GM19467 (cell line): ENCODE measurements around the gene EMC8.
"Not testable (repeated sequence)": the region's sequence is repeated elsewhere in the genome, so short reads cannot be mapped to it uniquely, and the experiment has no call there.

Experiments
- ATAC-seq: cut with Tn5 transposase; IDR thresholded peaks from one replicate; pipeline ENCODE4 v1.9.1; 2021; ENCODE audit warnings: mild to moderate bottlenecking, moderate library complexity; ENCODE audit not compliant: unreplicated experiment

The EMC8 gene

GRCh38 chr16:85835227-85835751 is 35.9 kb upstream of the EMC8 start:
- no peak for ATAC-seq

DNA sequence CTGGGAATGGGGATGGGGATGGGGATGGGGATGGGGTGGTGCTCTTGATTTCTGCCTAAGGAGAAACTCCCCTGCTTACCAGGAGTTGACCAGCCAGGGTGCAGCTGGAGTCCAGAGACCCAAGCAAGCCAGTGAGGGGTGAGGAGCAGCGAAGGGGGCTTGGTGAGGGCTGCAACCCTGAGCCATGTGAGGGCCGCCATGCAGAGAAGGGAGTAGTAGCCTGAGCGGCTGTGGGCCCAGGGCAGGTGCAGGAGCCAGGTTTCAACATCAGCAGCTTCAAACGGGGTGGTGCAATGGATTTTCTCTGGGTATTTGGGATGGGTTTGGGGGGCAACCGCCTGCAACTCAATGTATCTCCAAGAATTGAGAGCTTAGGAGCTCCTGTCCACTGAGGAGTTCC is 35.4 kb upstream of the EMC8 start:
- no peak for ATAC-seq

- ATAC-seq: no peak
These were observed 34.0 kb upstream of the EMC8 start for GRCh38 chr16:85833219-85833920.

DNA sequence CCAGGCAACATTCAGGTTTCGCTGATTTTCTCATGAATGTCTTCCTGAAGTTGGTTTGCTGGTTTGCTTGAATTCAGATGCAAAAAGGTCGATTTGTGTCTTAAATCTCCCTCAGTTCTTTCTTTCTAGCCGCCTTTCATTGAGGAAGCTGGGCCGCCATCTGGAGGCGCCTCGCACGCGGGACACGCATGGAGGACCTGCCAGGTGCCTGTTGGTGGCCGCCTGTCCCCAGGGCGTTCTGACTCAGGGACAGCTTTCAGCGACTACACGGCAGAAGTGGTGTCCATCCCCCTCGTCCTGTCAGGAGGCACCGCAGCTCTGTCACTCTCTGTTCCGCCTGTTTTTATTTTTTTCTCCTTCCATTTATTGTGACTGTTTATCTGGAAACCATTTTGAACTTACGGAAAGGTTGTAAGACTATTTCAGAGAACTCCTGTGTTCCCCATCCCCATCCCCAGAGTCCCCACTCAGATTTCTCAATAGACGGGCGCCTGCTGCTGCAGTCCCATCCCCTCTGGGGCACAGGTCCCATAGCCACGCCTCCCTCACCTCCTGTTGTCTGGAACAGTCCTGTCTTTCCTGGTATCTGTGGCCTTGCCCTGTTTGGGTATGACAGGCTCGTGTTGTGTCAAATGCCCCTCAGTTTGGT is 33.4 kb upstream of the EMC8 start:
- no peak for ATAC-seq

- no peak for ATAC-seq
These were observed 31.5 kb upstream of the EMC8 start for GRCh38 chr16:85830821-85831220.

DNA sequence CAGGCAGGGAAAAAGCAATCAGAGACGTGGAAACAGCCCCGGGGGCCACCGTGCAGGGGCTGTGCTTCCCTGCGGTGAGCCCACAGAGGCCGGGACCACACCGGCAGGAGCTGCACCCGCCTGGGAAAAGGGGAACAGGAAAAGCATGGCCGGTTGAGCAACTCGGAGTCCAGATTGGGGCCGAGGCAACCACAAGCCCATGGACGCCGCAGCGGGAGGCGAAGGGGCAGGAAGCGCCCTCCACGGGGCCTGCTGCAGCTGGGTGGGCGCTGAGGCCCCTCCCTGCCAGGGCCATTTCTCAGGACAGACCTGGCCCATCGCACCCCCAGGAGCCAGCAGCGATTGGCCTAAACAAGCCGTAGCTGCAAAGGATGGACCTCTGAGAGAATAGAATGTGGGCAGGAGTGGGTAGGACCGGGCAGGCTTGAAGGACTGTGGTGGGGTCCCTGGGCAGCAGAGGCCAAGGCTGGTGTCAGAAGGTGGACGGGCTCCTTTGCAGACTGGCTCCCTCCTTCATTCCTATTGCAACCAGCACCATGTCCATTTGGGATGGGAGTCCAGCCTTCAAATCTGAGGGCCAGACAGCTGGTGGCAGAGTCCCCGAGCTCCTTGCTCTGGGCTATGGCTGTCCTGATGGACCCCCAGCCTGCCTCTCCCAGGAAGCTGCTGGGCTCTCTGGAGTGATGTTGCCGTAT is 30.6 kb upstream of the EMC8 start:
- ATAC-seq: no peak

GRCh38 chr16:85829171-85829719 is 29.9 kb upstream of the EMC8 start:
- ATAC-seq: no peak

GRCh38 chr16:85828166-85828565 is 28.8 kb upstream of the EMC8 start:
- ATAC-seq: no peak

DNA sequence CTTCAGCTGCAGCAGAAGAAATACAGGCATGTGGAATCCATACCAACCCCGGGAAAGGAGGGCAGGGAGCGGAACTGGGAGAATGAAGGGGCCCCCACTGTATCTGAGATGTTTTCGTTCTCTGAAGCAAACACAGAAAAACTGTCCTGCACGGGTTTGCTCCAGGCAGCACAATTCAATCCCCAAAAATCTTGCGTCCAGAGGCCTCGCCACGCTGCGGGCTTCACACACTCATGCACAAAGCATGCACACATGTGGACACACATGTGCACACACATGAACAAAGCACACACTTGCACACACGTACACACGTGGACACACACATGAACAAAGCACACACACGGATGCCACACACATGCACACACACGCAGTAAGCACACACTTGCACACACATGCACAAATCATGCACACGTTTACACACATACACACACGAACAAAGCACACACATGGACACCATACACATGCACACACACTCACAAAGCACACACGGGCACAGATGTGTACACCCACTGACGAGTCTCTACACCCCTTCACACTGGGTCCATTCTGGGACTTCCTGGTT is 27.4 kb upstream of the EMC8 start:
- no peak for ATAC-seq

DNA sequence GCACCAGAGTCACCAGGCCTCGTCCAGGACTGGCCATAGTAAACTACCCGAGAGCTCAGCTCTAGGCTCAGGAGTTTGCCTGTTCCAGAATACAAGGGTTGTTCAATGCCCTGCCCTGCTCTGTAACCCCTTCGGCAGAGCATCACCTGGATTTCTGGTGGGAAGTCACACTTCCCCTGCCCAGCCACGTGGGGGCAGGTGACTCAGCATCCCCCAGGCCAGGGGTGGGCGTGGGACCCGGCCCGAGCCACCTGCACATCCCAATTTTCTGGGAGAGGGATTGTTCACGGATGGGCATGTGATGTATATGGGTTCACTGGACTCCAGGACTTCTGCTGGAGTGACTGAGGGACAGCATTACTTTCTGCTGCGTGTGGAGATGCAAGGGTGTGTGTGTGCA is 26.0 kb upstream of the EMC8 start:
- no peak for ATAC-seq

- no peak for ATAC-seq
These were observed 25.1 kb upstream of the EMC8 start for GRCh38 chr16:85824161-85825135.

- no peak for ATAC-seq
These were observed 24.1 kb upstream of the EMC8 start for GRCh38 chr16:85823328-85823920.

DNA sequence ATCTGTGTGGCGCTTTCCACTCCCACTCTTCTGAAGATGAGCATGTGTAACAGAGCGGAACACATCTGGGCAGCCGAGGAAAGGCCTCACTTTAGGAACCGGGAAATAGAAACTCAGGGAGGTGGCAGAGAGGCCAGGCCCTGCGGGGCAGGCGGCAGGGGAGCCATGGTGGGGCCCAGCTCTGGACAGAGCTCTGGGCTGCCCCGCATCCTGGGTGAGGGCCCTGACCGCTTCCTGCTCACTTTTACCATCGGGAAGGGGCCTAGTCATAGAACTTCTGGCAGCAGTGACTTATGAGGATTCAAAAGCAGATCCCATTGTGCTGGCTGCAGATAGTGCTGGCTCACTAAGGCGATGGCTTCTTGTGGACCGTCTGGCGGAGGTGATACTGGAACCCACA is 22.8 kb upstream of the EMC8 start:
- ATAC-seq: no peak

DNA sequence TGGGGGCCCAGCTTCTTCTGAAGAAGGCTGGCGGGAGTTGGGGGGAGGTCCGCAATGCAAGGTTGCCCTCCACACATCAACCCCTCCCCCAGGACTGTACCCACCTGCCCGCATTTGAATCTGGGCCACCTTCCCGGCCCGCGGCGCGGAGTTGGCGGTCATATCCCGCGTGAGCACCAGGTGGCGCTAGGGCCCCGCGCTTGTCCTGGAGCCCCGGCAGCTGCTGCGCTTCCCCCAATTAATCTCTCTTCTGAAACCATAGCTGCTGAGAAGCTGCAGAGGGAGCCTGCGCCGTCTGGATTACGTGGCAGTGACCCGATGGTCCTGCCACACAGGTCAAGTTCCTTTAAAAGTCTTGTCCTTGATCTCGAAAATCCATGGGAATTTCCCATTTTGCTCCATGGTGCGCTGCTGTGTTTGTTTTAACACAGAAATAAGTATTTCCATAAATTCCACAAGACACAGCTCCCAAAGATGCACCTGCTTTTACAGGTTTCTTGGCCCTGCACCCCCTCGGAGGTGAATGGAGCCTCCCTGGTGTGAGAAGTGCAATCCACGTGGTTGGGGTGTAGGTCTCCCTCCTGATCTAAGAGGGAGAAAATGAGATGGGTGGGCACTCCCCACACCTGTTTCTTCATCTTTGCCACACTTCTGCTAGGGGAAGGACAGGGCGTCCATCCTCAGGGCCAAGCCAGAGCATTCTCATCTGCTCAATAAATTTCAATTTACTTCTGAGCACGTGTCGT is 22.2 kb upstream of the EMC8 start:
- ATAC-seq: peak; percentile 69

DNA sequence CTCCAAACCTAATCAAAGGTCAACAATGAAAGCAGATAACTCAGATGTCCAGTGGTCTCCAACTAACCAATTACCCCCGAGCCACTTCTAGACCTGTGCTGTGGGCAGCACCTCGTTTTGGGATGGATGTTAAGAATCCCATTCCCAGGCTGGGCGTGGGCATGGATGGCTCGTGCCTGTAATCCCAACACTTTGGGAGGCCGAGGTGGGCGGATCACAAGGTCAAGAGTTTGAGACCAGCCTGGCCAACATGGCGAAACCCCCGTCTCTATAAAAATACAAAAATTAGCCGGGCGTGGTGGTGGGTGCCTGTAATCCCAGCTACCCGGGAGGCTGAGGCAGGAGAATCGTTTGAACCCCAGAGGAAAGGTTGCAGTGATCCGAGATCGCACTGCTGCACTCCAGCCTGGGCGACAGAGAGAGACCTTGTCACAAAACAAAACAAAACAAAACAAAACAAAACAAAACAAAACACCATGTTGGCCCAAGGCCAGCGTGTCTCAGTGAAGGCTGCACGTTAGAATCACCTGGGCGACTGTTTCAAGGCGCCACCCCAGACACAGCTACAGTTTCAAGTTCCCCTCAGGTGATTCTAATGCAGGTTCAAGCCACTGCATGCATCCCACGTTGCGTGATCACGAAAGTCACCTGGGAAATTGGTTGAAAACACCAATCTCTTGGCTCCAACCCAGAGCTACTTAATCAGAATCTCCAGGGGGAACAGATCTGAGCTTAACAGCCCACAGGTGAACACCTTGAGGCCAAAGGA is 21.4 kb upstream of the EMC8 start:
- no peak for ATAC-seq

DNA sequence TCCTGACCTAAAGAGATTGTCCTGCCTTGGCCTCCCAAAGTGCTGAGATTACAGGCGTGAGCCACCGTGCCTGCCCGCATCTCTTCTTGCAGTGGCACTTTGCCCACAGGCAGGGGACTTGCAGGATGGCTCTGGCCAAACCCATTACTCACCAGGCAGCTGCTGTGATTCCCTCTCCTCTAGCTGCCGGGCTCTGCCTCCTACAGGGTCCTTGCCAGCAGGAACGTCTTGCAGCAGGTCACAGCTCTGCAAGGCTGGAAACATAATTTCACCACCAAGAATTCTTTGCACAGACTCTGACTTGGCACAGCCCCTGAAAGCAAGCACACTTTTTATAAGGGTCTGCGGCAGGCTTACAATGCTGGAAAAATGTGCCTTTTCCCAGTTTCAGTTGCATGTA is 20.4 kb upstream of the EMC8 start:
- no peak for ATAC-seq

- no peak for ATAC-seq
These were observed 19.9 kb upstream of the EMC8 start for GRCh38 chr16:85819245-85819644.

- not testable (repeated sequence) for ATAC-seq
These were observed 17.9 kb upstream of the EMC8 start for GRCh38 chr16:85817195-85817594.
